ENCODE measurements around the gene ZBTB46. TPM values are rescaled to one million over a fixed set of nuclear protein-coding genes. Genes with fewer than 3 reads are reported as not detected.
A peak's percentile ranks its signal among the peaks of the same experiment; 100 is the strongest.

ZBTB46 gene
- total RNA-seq, 1 experiment from 2014 or later = 1.1 TPM

- H3K4me1 ChIP-seq (ENCODE audit: insufficient read depth, low read length, poor library complexity, severe bottlenecking) = no peaks in the 10 kb centered on the region
- no peak overlapping the region for H3K27ac ChIP-seq (ENCODE audit: low read depth, low read length, poor library complexity, severe bottlenecking)
- POLR2A ChIA-PET (ENCODE audit: low non-redundant PET) = no interaction called here
- H3K36me3 ChIP-seq (ENCODE audit: insufficient read depth, low read length, poor library complexity, severe bottlenecking) = no peaks in the 10 kb centered on the region
- no peak for TF ChIP-seq EZH2 (IDR thresholded peaks at IDR 0.05; ENCODE audit: borderline replicate concordance, low read depth, low read length, poor library complexity, severe bottlenecking)
- TF ChIP-seq, protein P1, sequence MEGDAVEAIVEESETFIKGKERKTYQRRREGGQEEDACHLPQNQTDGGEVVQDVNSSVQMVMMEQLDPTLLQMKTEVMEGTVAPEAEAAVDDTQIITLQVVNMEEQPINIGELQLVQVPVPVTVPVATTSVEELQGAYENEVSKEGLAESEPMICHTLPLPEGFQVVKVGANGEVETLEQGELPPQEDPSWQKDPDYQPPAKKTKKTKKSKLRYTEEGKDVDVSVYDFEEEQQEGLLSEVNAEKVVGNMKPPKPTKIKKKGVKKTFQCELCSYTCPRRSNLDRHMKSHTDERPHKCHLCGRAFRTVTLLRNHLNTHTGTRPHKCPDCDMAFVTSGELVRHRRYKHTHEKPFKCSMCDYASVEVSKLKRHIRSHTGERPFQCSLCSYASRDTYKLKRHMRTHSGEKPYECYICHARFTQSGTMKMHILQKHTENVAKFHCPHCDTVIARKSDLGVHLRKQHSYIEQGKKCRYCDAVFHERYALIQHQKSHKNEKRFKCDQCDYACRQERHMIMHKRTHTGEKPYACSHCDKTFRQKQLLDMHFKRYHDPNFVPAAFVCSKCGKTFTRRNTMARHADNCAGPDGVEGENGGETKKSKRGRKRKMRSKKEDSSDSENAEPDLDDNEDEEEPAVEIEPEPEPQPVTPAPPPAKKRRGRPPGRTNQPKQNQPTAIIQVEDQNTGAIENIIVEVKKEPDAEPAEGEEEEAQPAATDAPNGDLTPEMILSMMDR (conservative IDR thresholded peaks at IDR 0.05; ENCODE audit: low read depth, low read length) = no peak
- no peaks in the 10 kb centered on the region for H3K9me3 ChIP-seq (ENCODE audit: low read depth, low read length, poor library complexity, severe bottlenecking)
- no peak overlapping the region for H3K4me3 ChIP-seq (ENCODE audit: low read depth, low read length, poor library complexity, severe bottlenecking)
- no TSS peak for BruUV-seq (replicated peaks)
- CTCF ChIA-PET = no interaction called here
- intact Hi-C loops (cut with micrococcal nuclease; ENCODE audit: unreplicated experiment) = no loop called here
- H3K27me3 ChIP-seq (replicated peaks; ENCODE audit: insufficient read depth, low read depth, low read length, poor library complexity) = peaks cover 8% of the 10 kb centered on the region
- DNase-seq (ENCODE audit: low spot score) = no peak
These were observed 5.6 kb upstream of the ZBTB46 start for GRCh38 chr20:63836458-63837344.

GRCh38 chr20:63835021-63835858 lies 4.2 kb upstream of the ZBTB46 start:
- intact Hi-C loops (cut with micrococcal nuclease; ENCODE audit: unreplicated experiment) = no loop called here
- no peaks in the 10 kb centered on the region for H3K4me1 ChIP-seq (ENCODE audit: insufficient read depth, low read length, poor library complexity, severe bottlenecking)
- no peaks in the 10 kb centered on the region for H3K36me3 ChIP-seq (ENCODE audit: insufficient read depth, low read length, poor library complexity, severe bottlenecking)
- H3K27me3 ChIP-seq (replicated peaks; ENCODE audit: insufficient read depth, low read depth, low read length, poor library complexity) = peaks cover 13% of the 10 kb centered on the region
- DNase-seq (ENCODE audit: low spot score) = peak; percentile 42
- no peaks in the 10 kb centered on the region for H3K9me3 ChIP-seq (ENCODE audit: low read depth, low read length, poor library complexity, severe bottlenecking)
- ChIA-PET CTCF (no interaction called here), POLR2A (ENCODE audit: low non-redundant PET) (no interaction called here)
- no peak overlapping the region for H3K27ac ChIP-seq (ENCODE audit: low read depth, low read length, poor library complexity, severe bottlenecking)
- no TSS peak for BruUV-seq (replicated peaks)
- no peak overlapping the region for H3K4me3 ChIP-seq (ENCODE audit: low read depth, low read length, poor library complexity, severe bottlenecking)
- TF ChIP-seq EZH2 (IDR thresholded peaks at IDR 0.05; ENCODE audit: borderline replicate concordance, low read depth, low read length, poor library complexity, severe bottlenecking) = no peak
- TF ChIP-seq, protein P1 (conservative IDR thresholded peaks at IDR 0.05; ENCODE audit: low read depth, low read length) = no peak

DNA sequence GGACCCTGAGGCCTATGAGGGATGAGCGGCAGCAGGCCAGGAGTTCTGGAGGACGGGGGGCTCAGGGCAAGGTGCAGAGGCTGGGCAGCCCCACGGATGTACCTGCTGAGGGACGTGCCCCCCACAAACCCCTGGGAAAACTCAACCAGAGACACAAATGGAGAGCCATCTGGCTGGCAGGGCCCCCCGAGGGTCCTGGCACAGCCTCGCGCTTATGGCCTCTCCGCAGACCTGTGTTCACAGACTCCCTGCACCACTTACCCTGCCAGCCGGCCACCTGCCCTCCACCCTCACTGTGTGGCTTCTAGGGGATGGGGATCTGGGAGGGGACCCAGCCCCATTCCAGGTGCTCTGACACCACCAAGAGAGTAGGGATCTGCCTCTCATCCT lies 3.4 kb upstream of the ZBTB46 start:
- no TSS peak for BruUV-seq (replicated peaks)
- POLR2A ChIA-PET (ENCODE audit: low non-redundant PET) = no interaction called here
- CTCF ChIA-PET = no interaction called here
- Histone ChIP-seq H3K4me1 (ENCODE audit: insufficient read depth, low read length, poor library complexity, severe bottlenecking) (no peaks in the 10 kb centered on the region), H3K27me3 (replicated peaks; ENCODE audit: insufficient read depth, low read depth, low read length, poor library complexity) (peaks cover 21% of the 10 kb centered on the region), H3K27ac (ENCODE audit: low read depth, low read length, poor library complexity, severe bottlenecking) (no peak overlapping the region), H3K9me3 (ENCODE audit: low read depth, low read length, poor library complexity, severe bottlenecking) (no peaks in the 10 kb centered on the region), H3K36me3 (ENCODE audit: insufficient read depth, low read length, poor library complexity, severe bottlenecking) (no peaks in the 10 kb centered on the region), H3K4me3 (ENCODE audit: low read depth, low read length, poor library complexity, severe bottlenecking) (no peak overlapping the region)
- intact Hi-C loops (cut with micrococcal nuclease; ENCODE audit: unreplicated experiment) = no loop called here
- TF ChIP-seq, protein P1 (conservative IDR thresholded peaks at IDR 0.05; ENCODE audit: low read depth, low read length) = no peak
- no peak for TF ChIP-seq EZH2 (IDR thresholded peaks at IDR 0.05; ENCODE audit: borderline replicate concordance, low read depth, low read length, poor library complexity, severe bottlenecking)
- DNase-seq (ENCODE audit: low spot score) = no peak

Data from A673 (cell line).